ENCODE results near the gene PIK3R1. TPM values are rescaled to one million over a fixed set of nuclear protein-coding genes. Genes with fewer than 3 reads are reported as not detected.
"Not testable (repeated sequence)": the region's sequence is repeated elsewhere in the genome, so short reads cannot be mapped to it uniquely, and the experiment has no call there.

PIK3R1 gene
- total RNA-seq, 1 experiment from 2014 or later: 1.7 TPM

- H3F3A ChIP-seq (ENCODE audit: low read length, unreplicated experiment): no peaks in the 10 kb centered on the region
- intact Hi-C loops (cut with micrococcal nuclease): no loop called here
- ChIA-PET POLR2A (ENCODE audit: unreplicated experiment) (no interaction called here), CTCF (no interaction called here)
- no peaks in the 10 kb centered on the region for H3K27me3 ChIP-seq (ENCODE audit: low read length)
- H3K4me2 ChIP-seq (ENCODE audit: low read length): no peak overlapping the region
- no peak for ATAC-seq
- no peak overlapping the region for H3K4me3 ChIP-seq (ENCODE audit: low read length)
- no peaks in the 10 kb centered on the region for H3K9me3 ChIP-seq (ENCODE audit: low read length)
- no peaks in the 10 kb centered on the region for H3K4me1 ChIP-seq (ENCODE audit: insufficient read depth, low read length)
- TF ChIP-seq CTCF (conservative IDR thresholded peaks at IDR 0.05; ENCODE audit: low read depth, low read length): no peak
- no peak for TF ChIP-seq EZH2 (IDR thresholded peaks at IDR 0.05; ENCODE audit: low read length, unreplicated experiment)
- TF ChIP-seq EZH2phosphoT487 (IDR thresholded peaks at IDR 0.05; ENCODE audit: borderline replicate concordance, low read length): no peak
- no peaks in the 10 kb centered on the region for H3K36me3 ChIP-seq (ENCODE audit: low read depth, low read length)
- no peak for DNase-seq
- no peaks in the 10 kb centered on the region for H4K20me1 ChIP-seq (ENCODE audit: low read length)
- H3K27ac ChIP-seq (ENCODE audit: low read length): no peak overlapping the region
- BruUV-seq (replicated peaks): no TSS peak
- H2AFZ ChIP-seq (ENCODE audit: low read length): no peak overlapping the region
- no peaks in the 10 kb centered on the region for H3K9me2 ChIP-seq (replicated peaks; ENCODE audit: low read length)
- no peak overlapping the region for H3K9ac ChIP-seq (ENCODE audit: low read length)
- no peaks in the 10 kb centered on the region for H3K79me2 ChIP-seq (ENCODE audit: low read length)
Observed at GRCh38 chr5:68196876-68197275, 18.7 kb upstream of the PIK3R1 start.

- H3K9ac ChIP-seq (ENCODE audit: low read length): no peak overlapping the region
- no peaks in the 10 kb centered on the region for H3K9me2 ChIP-seq (replicated peaks; ENCODE audit: low read length)
- H3K4me2 ChIP-seq (ENCODE audit: low read length): no peak overlapping the region
- ChIA-PET CTCF (no interaction called here), POLR2A (ENCODE audit: unreplicated experiment) (no interaction called here)
- no peaks in the 10 kb centered on the region for H3K27me3 ChIP-seq (ENCODE audit: low read length)
- no peak overlapping the region for H3K4me3 ChIP-seq (ENCODE audit: low read length)
- no peaks in the 10 kb centered on the region for H3K4me1 ChIP-seq (ENCODE audit: insufficient read depth, low read length)
- no peak for TF ChIP-seq CTCF (conservative IDR thresholded peaks at IDR 0.05; ENCODE audit: low read depth, low read length)
- no peak for TF ChIP-seq EZH2 (IDR thresholded peaks at IDR 0.05; ENCODE audit: low read length, unreplicated experiment)
- BruUV-seq (replicated peaks): no TSS peak
- H3F3A ChIP-seq (ENCODE audit: low read length, unreplicated experiment): no peaks in the 10 kb centered on the region
- H2AFZ ChIP-seq (ENCODE audit: low read length): no peak overlapping the region
- no peak for ATAC-seq
- H3K27ac ChIP-seq (ENCODE audit: low read length): no peak overlapping the region
- H3K79me2 ChIP-seq (ENCODE audit: low read length): no peaks in the 10 kb centered on the region
- intact Hi-C loops (cut with micrococcal nuclease): no loop called here
- no peaks in the 10 kb centered on the region for H3K9me3 ChIP-seq (ENCODE audit: low read length)
- no peaks in the 10 kb centered on the region for H4K20me1 ChIP-seq (ENCODE audit: low read length)
- H3K36me3 ChIP-seq (ENCODE audit: low read depth, low read length): no peaks in the 10 kb centered on the region
- no peak for DNase-seq
Observed at GRCh38 chr5:68200288-68200687, 15.3 kb upstream of the PIK3R1 start.

- DNase-seq; H3K4me1 ChIP-seq (ENCODE audit: insufficient read depth, low read length); H3K4me2 ChIP-seq (ENCODE audit: low read length); H3K9me2 ChIP-seq (replicated peaks; ENCODE audit: low read length); POLR2A ChIA-PET (ENCODE audit: unreplicated experiment); H3K4me3 ChIP-seq (ENCODE audit: low read length); H3K27me3 ChIP-seq (ENCODE audit: low read length); H3K27ac ChIP-seq (ENCODE audit: low read length); H3K79me2 ChIP-seq (ENCODE audit: low read length); H3K9ac ChIP-seq (ENCODE audit: low read length); ATAC-seq; H3K36me3 ChIP-seq (ENCODE audit: low read depth, low read length); H2AFZ ChIP-seq (ENCODE audit: low read length); BruUV-seq (replicated peaks); intact Hi-C loops (cut with micrococcal nuclease); CTCF ChIA-PET; H3F3A ChIP-seq (ENCODE audit: low read length, unreplicated experiment); H3K9me3 ChIP-seq (ENCODE audit: low read length); H4K20me1 ChIP-seq (ENCODE audit: low read length): not testable (repeated sequence)
Observed at GRCh38 chr5:68210654-68211053, 4.9 kb upstream of the PIK3R1 start.

Data from PC-3 (cell line).